Measurements from ENCODE around the gene MPLKIP.
"Not testable (repeated sequence)": the region's sequence is repeated elsewhere in the genome, so short reads cannot be mapped to it uniquely, and the experiment has no call there.

MPLKIP gene

DNA sequence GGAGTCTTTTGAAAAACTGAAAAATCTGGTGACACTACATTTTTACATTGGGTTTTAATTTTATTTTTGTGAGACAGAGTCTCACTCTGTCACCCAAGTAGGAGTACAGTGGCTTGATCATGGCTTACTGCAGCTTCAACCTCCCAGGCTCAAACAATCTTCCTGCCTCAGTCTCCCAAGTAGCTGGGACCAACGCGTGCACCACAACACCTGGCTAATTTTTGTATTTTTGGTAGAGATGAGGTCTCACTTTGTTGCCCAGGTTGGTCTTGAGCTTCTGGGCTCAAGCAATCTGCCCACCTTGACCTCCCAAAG is 11.5 kb downstream of the MPLKIP start:
- DNase-seq = no peak

DNA sequence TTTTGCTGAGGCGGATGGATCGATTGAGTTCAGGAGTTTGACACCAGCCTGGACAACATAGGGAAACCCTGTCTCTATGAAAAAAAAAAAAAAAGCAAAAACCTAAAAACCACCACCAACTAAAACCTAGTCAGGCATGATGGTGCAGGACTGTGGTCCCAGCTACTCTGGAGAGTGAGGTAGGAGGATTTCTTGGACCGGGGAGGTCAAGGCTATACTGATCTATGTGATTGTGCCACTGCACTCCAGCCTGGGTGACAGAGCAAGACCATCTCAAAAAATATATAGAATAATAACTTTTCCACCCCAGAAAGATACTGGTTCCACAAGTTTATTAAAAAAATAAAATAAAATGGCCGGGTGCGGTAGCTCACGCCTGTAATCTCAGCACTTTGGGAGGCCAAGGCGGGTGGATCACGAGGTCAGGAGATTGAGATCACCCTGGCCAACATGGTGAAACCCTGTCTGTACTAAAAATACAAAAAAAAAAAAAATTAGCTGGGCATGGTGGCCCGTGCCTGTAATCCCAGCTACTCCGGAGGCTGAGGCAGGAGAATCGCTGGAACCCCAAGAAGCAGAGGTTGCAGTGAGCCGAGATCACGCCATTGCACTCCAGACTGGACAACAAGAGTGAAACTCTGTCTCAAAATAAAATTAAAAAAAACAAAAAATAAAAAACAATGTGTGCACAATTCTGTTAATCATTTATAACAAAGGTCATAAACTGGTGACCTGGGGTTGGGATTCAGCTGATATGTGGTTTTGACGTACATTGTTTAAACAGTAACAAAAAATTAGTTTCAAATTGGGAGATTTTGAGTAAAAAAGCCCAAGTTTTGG is 12.1 kb downstream of the MPLKIP start:
- not testable (repeated sequence) for DNase-seq

DNA sequence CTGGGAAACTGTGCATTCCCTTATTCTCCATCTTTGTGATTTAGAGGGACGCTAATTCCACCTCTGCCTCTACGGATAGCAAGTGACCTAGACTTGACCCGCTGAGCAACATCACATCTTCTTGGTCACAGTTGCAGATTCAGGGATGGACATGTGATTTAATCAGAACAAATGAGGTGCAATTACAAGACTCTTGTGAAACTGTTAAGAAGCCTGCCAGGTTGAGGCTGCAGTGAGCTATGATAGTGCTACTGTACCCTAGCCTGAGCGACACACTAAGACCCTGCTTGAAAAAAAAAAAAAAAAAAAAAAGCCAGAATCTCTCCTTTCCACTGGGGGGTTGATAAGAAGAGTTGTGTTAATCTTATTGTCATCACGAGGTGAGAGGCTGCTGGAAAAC is 14.4 kb downstream of the MPLKIP start:
- no peak for DNase-seq

GRCh38 chr7:40118201-40118600 is 16.2 kb downstream of the MPLKIP start:
- DNase-seq = not testable (repeated sequence)

DNA sequence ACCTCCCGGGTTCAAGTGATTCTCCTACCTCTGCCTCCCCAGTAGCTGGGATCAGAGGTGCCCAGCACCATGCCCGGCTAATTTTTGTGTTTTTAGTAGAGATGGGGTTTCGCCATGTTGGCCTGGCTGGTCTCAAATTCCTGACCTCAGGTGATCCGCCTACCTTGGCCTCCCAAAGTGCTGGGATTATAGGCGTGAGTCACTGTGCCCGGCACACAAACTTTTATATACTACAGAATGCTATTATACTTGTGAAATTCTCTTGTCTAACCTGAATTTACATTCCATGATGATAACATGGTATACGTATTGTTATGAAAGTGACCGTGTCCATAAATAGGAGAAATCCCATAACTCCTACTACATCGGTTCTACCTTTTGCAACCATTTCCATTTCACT is 17.2 kb downstream of the MPLKIP start:
- DNase-seq = not testable (repeated sequence)

GRCh38 chr7:40115936-40116335 is 18.5 kb downstream of the MPLKIP start:
- no peak for DNase-seq

DNA sequence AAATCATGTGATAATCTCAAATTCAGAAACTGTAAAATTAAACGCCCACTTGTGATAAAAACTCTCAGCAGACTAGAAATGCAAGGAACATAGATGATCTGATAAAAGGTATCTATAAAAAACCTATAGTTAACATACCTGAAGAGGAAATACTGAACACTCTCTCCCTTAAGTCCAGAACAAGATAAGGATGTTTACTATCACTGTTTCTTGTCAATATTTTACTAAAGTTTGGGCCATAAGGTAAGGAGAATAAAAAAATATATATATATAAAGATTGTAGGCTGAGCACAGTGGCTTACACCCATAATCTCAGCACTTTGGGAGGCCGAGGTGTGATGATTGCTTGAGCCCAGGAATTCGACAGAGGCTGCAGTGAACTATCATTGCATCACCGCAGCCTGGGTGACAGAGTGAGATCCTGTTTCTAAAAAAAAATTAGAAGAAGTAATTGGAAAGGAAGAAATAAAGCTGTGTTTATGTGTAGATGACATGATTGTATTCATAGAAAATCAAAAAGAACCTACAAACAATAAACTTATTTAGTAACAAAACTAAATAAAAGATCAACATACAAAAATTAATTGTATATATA is 28.4 kb downstream of the MPLKIP start:
- DNase-seq = no peak

GRCh38 chr7:40102897-40103296 is 31.5 kb downstream of the MPLKIP start:
- DNase-seq = peak; percentile 11

DNA sequence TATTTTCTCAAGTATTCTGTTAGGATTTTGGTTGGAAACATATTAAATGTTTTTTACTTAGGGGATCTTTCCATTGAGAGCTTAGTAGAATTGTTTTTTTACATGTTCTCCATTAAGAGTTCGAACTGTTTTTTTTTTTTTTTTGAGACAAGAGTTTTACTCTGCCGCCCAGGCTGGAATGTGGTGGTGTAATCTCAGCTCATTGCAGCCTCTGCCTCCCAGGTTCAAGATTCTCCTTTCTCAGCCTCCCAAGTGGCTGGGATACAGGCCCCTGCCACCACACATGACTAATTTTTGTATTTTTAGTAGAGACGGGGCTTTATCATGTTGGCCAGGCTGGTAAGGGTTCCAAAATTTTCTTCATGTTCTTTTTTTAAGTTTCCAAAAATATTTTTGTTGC is 33.2 kb downstream of the MPLKIP start:
- DNase-seq = no peak

DNA sequence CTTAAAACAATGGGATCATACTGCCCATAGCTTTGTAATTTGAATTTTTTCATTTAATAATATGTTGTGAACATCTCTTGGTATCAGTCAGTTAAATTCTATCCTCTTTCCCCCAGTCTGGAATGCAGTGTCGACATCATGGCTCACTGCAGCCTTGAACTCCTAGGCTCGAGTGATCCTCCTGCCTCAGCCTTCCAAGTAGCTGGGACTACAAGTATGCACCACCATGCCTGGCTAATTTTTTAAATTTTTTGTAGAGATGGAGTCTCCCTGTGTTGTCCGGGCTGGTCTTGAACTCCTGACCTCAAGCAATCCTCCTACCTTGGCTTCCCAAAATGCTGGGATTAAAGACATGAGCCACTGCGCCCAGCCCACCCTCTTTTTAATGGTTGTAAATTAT is 34.6 kb downstream of the MPLKIP start:
- no peak for DNase-seq

GRCh38 chr7:40098810-40099209 is 35.6 kb downstream of the MPLKIP start:
- no peak for DNase-seq

DNA sequence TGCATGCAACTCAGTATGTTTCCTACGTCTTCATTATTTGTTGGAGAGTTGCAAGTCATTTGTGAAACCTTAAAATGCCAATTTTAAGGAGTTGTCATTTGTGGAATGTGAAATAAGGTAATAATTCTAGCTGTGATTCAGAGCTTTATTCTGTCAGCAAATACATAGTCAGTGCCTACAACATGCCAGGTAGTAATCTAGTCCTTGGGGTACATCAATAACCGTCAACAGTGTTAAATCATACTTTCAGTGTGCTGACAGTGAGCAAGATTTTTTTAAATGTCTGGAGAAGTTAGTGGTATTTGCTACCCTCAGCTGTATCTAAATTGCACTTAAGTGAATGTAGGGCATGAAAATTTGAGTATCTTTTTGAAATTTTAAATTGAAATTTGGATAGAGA is 36.7 kb downstream of the MPLKIP start:
- DNase-seq = no peak

GRCh38 chr7:40095695-40096327 is 38.6 kb downstream of the MPLKIP start:
- no peak for DNase-seq

- DNase-seq = no peak
These were observed 39.2 kb downstream of the MPLKIP start for GRCh38 chr7:40095230-40095629.

DNA sequence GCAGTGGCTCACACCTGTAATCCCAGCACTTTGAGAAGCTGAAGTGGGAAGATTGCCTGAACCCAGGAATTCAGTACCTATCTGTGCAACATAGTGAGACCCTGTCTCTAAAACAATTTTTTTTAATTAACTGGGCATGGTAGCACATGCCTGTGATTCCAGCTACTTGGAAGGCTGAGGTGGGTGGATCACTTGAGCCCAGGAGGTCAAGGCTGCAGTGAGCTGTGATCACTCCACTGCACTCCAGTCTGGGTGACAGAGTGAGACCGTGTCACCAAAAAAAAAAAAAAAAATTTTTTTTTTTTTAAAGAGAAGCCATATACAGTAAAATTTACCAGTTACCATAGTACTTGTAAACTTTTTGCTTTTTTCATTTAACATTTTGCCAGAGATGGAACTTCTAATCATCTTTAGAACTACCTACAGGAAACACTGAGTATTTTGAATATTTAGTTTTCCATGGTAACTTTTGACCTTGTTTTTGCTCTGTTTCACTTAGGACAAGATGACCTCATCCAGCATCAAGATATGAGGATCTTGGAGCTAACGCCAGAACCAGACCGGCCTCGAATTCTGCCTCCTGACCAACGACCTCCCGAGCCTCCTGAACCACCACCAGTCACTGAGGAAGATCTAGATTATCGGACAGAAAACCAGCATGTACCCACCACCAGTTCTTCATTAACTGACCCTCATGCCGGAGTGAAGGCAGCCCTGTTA is 40.6 kb downstream of the MPLKIP start:
- DNase-seq = no peak

DNA sequence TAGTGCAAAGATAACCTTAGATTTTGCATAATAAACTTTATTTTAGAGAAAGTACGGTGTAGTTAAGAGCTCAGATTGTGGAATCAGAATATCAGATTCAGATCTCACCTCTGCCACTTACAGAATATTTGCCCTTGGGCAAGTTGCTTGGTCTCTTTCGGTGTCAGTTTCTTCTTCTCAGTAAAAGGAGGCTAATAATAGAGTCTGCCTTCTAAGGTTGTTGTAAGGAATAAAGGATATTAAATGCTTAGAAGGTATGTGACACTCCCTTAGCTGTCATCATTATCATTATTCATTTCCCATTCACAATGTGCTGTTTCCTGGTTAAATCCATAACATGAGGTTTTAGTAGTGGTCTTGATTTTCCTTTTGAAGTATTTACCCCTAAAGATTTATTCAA is 42.2 kb downstream of the MPLKIP start:
- no peak for DNase-seq

DNA sequence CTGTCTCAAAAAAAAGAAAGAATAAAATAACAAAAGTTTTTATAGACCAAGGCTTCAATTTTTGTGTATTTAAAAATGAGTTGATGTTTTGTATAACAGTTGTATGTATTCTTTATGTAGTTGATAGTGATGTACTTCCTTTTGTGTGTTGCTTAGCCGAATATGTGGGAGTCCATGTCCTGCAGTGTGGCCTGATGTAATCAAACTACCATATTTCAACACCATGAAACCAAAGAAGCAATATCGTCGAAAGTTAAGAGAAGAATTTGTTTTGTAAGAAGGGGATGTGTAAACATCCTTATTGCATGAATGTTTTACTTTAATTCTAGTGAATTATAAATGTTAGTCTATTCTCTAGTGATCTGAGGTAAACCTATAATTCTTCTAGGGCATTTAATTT is 56.6 kb downstream of the MPLKIP start:
- DNase-seq = peak; percentile 54

Measured in hematopoietic multipotent progenitor cell treated with erythropoietin and hydrocortisone succinate and interleukin-3 and kit ligand, for 6 days (in vitro differentiated cells).